Nephron progenitor cell (in vitro differentiated cells): ENCODE measurements around the gene COL9A1.
A peak's percentile ranks its signal among the peaks of the same experiment; 100 is the strongest.

Source experiments
- DNase-seq: peaks from one replicate; pipeline ENCODE4 v3.0.0; 2021
- H3K27ac Mint-ChIP-seq: 2 replicates; pipeline ENCODE4 v1.8.0; 2021; ENCODE audit warnings: mild to moderate bottlenecking, moderate library complexity, mixed read lengths
- H3K27me3 Mint-ChIP-seq: 2 replicates; pipeline ENCODE4 v1.8.0; 2021; ENCODE audit warnings: mild to moderate bottlenecking, low read depth, mixed read lengths; ENCODE audit not compliant: poor library complexity
- H3K36me3 Mint-ChIP-seq: 2 replicates; pipeline ENCODE4 v1.8.0; 2021; ENCODE audit warnings: low read depth, mixed read lengths
- H3K4me1 Mint-ChIP-seq: 2 replicates; pipeline ENCODE4 v1.8.0; 2021; ENCODE audit warnings: mixed read lengths
- H3K4me3 Mint-ChIP-seq: 2 replicates; pipeline ENCODE4 v1.8.0; 2021; ENCODE audit warnings: mild to moderate bottlenecking, moderate library complexity, mixed read lengths
- H3K9me3 Mint-ChIP-seq: 2 replicates; pipeline ENCODE4 v1.8.0; 2021; ENCODE audit warnings: mild to moderate bottlenecking, moderate library complexity, mixed read lengths
- CTCF ChIP-seq: fragments of 200-600 bp; sonication (generic); IDR thresholded peaks from 2 replicates; pipeline ENCODE4 v1.5.0; 2021; ENCODE audit warnings: antibody characterized with exemption

COL9A1 gene

GRCh38 chr6:70221715-70222438, 81.0 kb downstream of the COL9A1 start:
- H3K4me1 Mint-ChIP-seq: no peaks in the 10 kb centered on the region
- no peak for TF ChIP-seq CTCF
- no peaks in the 10 kb centered on the region for H3K36me3 Mint-ChIP-seq
- no peaks in the 10 kb centered on the region for H3K9me3 Mint-ChIP-seq
- no peak for DNase-seq
- peaks cover 8% of the 10 kb centered on the region for H3K27me3 Mint-ChIP-seq
- no peak overlapping the region for H3K4me3 Mint-ChIP-seq
- no peak overlapping the region for H3K27ac Mint-ChIP-seq

GRCh38 chr6:70221025-70221714, 81.7 kb downstream of the COL9A1 start:
- H3K9me3 Mint-ChIP-seq: no peaks in the 10 kb centered on the region
- no peaks in the 10 kb centered on the region for H3K36me3 Mint-ChIP-seq
- DNase-seq: peak; percentile 22

GRCh38 chr6:70219943-70220613, 82.8 kb downstream of the COL9A1 start:
- H3K4me1 Mint-ChIP-seq: no peaks in the 10 kb centered on the region
- no peaks in the 10 kb centered on the region for H3K9me3 Mint-ChIP-seq
- no peak for DNase-seq
- H3K27me3 Mint-ChIP-seq: peaks cover 16% of the 10 kb centered on the region
- no peaks in the 10 kb centered on the region for H3K36me3 Mint-ChIP-seq
- no peak overlapping the region for H3K4me3 Mint-ChIP-seq
- TF ChIP-seq CTCF: no peak
- H3K27ac Mint-ChIP-seq: no peak overlapping the region

More at GRCh38 chr6:70221025-70221714, 81.7 kb downstream of the COL9A1 start:
- no peaks in the 10 kb centered on the region for H3K4me1 Mint-ChIP-seq
- peaks cover 13% of the 10 kb centered on the region for H3K27me3 Mint-ChIP-seq
- peak; percentile 90 for TF ChIP-seq CTCF
- H3K27ac Mint-ChIP-seq: peak overlapping the region; percentile 15
- no peak overlapping the region for H3K4me3 Mint-ChIP-seq

GRCh38 chr6:70216767-70217166, 86.1 kb downstream of the COL9A1 start:
- TF ChIP-seq CTCF: no peak
- Mint-ChIP-seq H3K4me1 (no peaks in the 10 kb centered on the region), H3K4me3 (no peak overlapping the region), H3K9me3 (no peaks in the 10 kb centered on the region), H3K36me3 (no peaks in the 10 kb centered on the region), H3K27me3 (peaks cover 13% of the 10 kb centered on the region), H3K27ac (no peak overlapping the region)
- no peak for DNase-seq

GRCh38 chr6:70215460-70216108, 87.3 kb downstream of the COL9A1 start:
- peaks cover 13% of the 10 kb centered on the region for H3K27me3 Mint-ChIP-seq
- no peak overlapping the region for H3K27ac Mint-ChIP-seq
- H3K9me3 Mint-ChIP-seq: no peaks in the 10 kb centered on the region
- H3K36me3 Mint-ChIP-seq: no peaks in the 10 kb centered on the region
- DNase-seq: no peak
- H3K4me3 Mint-ChIP-seq: no peak overlapping the region
- no peaks in the 10 kb centered on the region for H3K4me1 Mint-ChIP-seq
- TF ChIP-seq CTCF: no peak
